ENCODE data around the gene LRRC30.
"Not testable (repeated sequence)": the region's sequence is repeated elsewhere in the genome, so short reads cannot be mapped to it uniquely, and the experiment has no call there.

LRRC30 gene

GRCh38 chr18:7230626-7231349 is at the start of gene LRRC30:
LRRC30 (plus strand) TSS chr18:7231089; CDS start chr18:7231139, 50 bp downstream.
- no peak for DNase-seq (ENCODE audit: low read depth in 3 of 3, low spot score in 1 of 3)

GRCh38 chr18:7185701-7186100 is 45.2 kb upstream of the LRRC30 start:
- DNase-seq (ENCODE audit: low read depth in 3 of 3, low spot score in 1 of 3) = no peak

- no peak for DNase-seq (ENCODE audit: low read depth in 3 of 3, low spot score in 1 of 3)
These were observed 40.2 kb upstream of the LRRC30 start for GRCh38 chr18:7190547-7191156.

GRCh38 chr18:7191736-7192135 is 39.2 kb upstream of the LRRC30 start:
- DNase-seq (ENCODE audit: low read depth in 3 of 3, low spot score in 1 of 3) = no peak

- no peak for DNase-seq (ENCODE audit: low read depth in 3 of 3, low spot score in 1 of 3)
These were observed 35.6 kb upstream of the LRRC30 start for GRCh38 chr18:7195266-7195665.

- no peak for DNase-seq (ENCODE audit: low read depth in 3 of 3, low spot score in 1 of 3)
These were observed 34.5 kb upstream of the LRRC30 start for GRCh38 chr18:7196421-7196820.

- DNase-seq (ENCODE audit: low read depth in 3 of 3, low spot score in 1 of 3) = no peak
These were observed 33.0 kb upstream of the LRRC30 start for GRCh38 chr18:7197854-7198253.

GRCh38 chr18:7198326-7198725 is 32.6 kb upstream of the LRRC30 start:
- no peak for DNase-seq (ENCODE audit: low read depth in 3 of 3, low spot score in 1 of 3)

GRCh38 chr18:7201096-7201495 is 29.8 kb upstream of the LRRC30 start:
- DNase-seq (ENCODE audit: low read depth in 3 of 3, low spot score in 1 of 3) = no peak

GRCh38 chr18:7202169-7202568 is 28.7 kb upstream of the LRRC30 start:
- no peak for DNase-seq (ENCODE audit: low read depth in 3 of 3, low spot score in 1 of 3)

- not testable (repeated sequence) for DNase-seq (ENCODE audit: low read depth in 3 of 3, low spot score in 1 of 3)
These were observed 27.3 kb upstream of the LRRC30 start for GRCh38 chr18:7203601-7204000.

GRCh38 chr18:7205346-7205745 is 25.5 kb upstream of the LRRC30 start:
- no peak for DNase-seq (ENCODE audit: low read depth in 3 of 3, low spot score in 1 of 3)

GRCh38 chr18:7206217-7206616 is 24.7 kb upstream of the LRRC30 start:
- DNase-seq (ENCODE audit: low read depth in 3 of 3, low spot score in 1 of 3) = no peak

- DNase-seq (ENCODE audit: low read depth in 3 of 3, low spot score in 1 of 3) = no peak
These were observed 23.4 kb upstream of the LRRC30 start for GRCh38 chr18:7207366-7207915.

- no peak for DNase-seq (ENCODE audit: low read depth in 3 of 3, low spot score in 1 of 3)
These were observed 9.3 kb upstream of the LRRC30 start for GRCh38 chr18:7221424-7222155.

- no peak for DNase-seq (ENCODE audit: low read depth in 3 of 3, low spot score in 1 of 3)
These were observed 6.7 kb upstream of the LRRC30 start for GRCh38 chr18:7224198-7224597.

- no peak for DNase-seq (ENCODE audit: low read depth in 3 of 3, low spot score in 1 of 3)
These were observed 1.3 kb downstream of the LRRC30 start for GRCh38 chr18:7232218-7232617.

GRCh38 chr18:7233134-7233810 is 2.4 kb downstream of the LRRC30 start:
- DNase-seq (ENCODE audit: low read depth in 3 of 3, low spot score in 1 of 3) = no peak

GRCh38 chr18:7234091-7234490 is 3.2 kb downstream of the LRRC30 start:
- DNase-seq (ENCODE audit: low read depth in 3 of 3, low spot score in 1 of 3) = no peak

GRCh38 chr18:7234956-7235355 is 4.1 kb downstream of the LRRC30 start:
- no peak for DNase-seq (ENCODE audit: low read depth in 3 of 3, low spot score in 1 of 3)

GRCh38 chr18:7236072-7236471 is 5.2 kb downstream of the LRRC30 start:
- no peak for DNase-seq (ENCODE audit: low read depth in 3 of 3, low spot score in 1 of 3)
